Muscle of leg (tissue), 11 donors: ENCODE results near the gene TPRX1. TPM values are rescaled to one million over a fixed set of nuclear protein-coding genes. Genes with fewer than 3 reads are reported as not detected.

ENCODE experiments used
- DNase-seq: peaks from one replicate; pipeline ENCODE4 v3.0.0; 2013
- H3K27ac ChIP-seq: one replicate; pipeline ENCODE4 v1.5.1; 2013; ENCODE audit warnings: mild to moderate bottlenecking, low read length, control low read depth
- H3K27me3 ChIP-seq: one replicate; pipeline ENCODE4 v1.6.1; 2013; ENCODE audit warnings: low read length; ENCODE audit not compliant: control insufficient read depth, insufficient read depth
- H3K36me3 ChIP-seq: one replicate; pipeline ENCODE4 v1.6.1; 2013; ENCODE audit warnings: low read length; ENCODE audit not compliant: control insufficient read depth, insufficient read depth
- H3K4me1 ChIP-seq: one replicate; pipeline ENCODE4 v1.6.1; 2013; ENCODE audit warnings: low read length; ENCODE audit not compliant: control insufficient read depth, insufficient read depth
- H3K4me3 ChIP-seq: one replicate; pipeline ENCODE4 v1.5.1; 2013; ENCODE audit warnings: low read length, control low read depth
- H3K9me3 ChIP-seq: replicated peaks from 2 replicates; pipeline ENCODE4 v1.6.1; 2013; ENCODE audit warnings: low read depth, low read length; ENCODE audit not compliant: control insufficient read depth
- WGBS: methylation state at CpG from one replicate; pipeline ENCODE4 v1.1.5; 2013; ENCODE audit warnings: missing lambda C conversion rate; ENCODE audit not compliant: insufficient coverage; 5-methylcytosine and 5-hydroxymethylcytosine counted together
- polyA plus RNA-seq, 8 donors: library from polyadenylated mRNA; unstranded; fragments of 120-200 nt; gene quantifications; one replicate each; pipeline versions ENCODE4 v1.2.1 to v1.2.3, GENCODE V29; 2013; ENCODE audit warnings: inconsistent platforms in 1 of 8, low replicate concordance in 1 of 8; ENCODE audit not compliant: insufficient read length in 8 of 8, insufficient read depth in 1 of 8
- total RNA-seq: library from RNA; stranded (reverse); fragments of 120-200 nt; gene quantifications from one replicate; pipeline ENCODE4 v1.2.4, GENCODE V29; 2013

The TPRX1 gene
- total and polyA plus RNA-seq, 9 donors: not detected

GRCh38 chr19:47754206-47755064 is 49.9 kb downstream of the TPRX1 start:
- DNase-seq: no peak
- H3K4me1 ChIP-seq: no peaks in the 10 kb centered on the region
- no peaks in the 10 kb centered on the region for H3K27me3 ChIP-seq
- H3K4me3 ChIP-seq: no peak overlapping the region
- peaks cover 90% of the 10 kb centered on the region for H3K36me3 ChIP-seq
- 85% methylated on average over 4 of the region's 37 CpGs for WGBS
- no peaks in the 10 kb centered on the region for H3K9me3 ChIP-seq
- no peak overlapping the region for H3K27ac ChIP-seq

DNA sequence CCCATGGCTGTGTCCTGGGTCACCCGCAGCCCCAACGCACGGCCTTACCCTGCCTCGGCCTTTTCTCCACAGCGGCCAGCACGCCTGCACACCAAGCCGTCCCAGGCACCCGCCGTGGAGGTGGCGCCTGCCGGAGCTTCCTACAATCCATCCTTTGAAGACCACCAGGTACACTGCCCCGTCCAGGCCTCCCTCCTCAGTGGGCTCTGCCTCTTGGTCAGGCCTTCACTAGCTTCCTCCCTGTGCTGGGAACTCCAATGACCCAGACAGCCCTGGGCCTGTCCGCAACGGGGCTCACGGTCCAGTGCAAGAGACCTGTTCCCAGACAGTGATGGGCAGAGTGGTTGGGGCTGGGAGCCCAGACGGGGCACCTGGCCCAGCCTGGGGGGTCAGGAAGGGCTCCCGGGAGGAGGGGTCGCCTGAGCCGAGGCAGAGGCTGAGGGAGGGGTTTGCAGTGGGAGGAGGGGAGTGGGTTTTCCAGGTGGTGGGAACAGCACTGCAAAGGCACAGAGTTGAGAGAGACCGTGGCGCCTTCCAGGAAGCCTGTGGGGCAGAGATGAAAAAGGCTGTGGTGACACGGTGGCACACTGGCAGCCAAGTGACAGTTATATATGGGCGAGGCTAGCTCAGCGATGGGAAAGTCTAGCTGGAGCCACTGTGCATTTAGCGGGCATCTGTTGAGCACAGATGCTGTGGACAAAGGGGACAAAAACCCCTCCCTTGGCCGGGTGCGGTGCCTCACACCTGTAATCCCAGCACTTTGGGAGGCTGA is 51.7 kb downstream of the TPRX1 start:
- H3K27me3 ChIP-seq: no peaks in the 10 kb centered on the region
- H3K36me3 ChIP-seq: peaks cover 89% of the 10 kb centered on the region
- DNase-seq: no peak
- 88% methylated on average over 23 of the region's 27 CpGs for WGBS
- no peaks in the 10 kb centered on the region for H3K9me3 ChIP-seq
- no peaks in the 10 kb centered on the region for H3K4me1 ChIP-seq
- no peak overlapping the region for H3K27ac ChIP-seq
- H3K4me3 ChIP-seq: no peak overlapping the region

Other genes with a start within 250 kb of the TPRX1 start
- 0.18 TPM for gene ZNF541, start 231.4 kb downstream of the TPRX1 start, total RNA-seq
- gene ZNF541, start 231.4 kb downstream of the TPRX1 start, polyA plus RNA-seq: under 1 TPM; 0.05 to 0.30 (median 0.11) TPM
- 3.1 TPM for gene BICRA, start 195.4 kb downstream of the TPRX1 start, total RNA-seq
- gene BICRA, start 195.4 kb downstream of the TPRX1 start, polyA plus RNA-seq: 10 to 100 TPM in 5 of 8 donors, 1 to 10 TPM in 3; 8.1 to 14.3 (median 11.4) TPM
- 30.5 TPM for gene EHD2, start 91.1 kb downstream of the TPRX1 start, total RNA-seq
- 100 to 1,000 TPM in 7 of 8 donors, 10 to 100 TPM in 1; 93.9 to 158 (median 125) TPM for gene EHD2, start 91.1 kb downstream of the TPRX1 start, polyA plus RNA-seq
- 216 TPM for gene NOP53, start 59.0 kb downstream of the TPRX1 start, total RNA-seq
- gene NOP53, start 59.0 kb downstream of the TPRX1 start, polyA plus RNA-seq: 100 to 1,000 TPM; 524 to 635 (median 594) TPM
- gene SELENOW, start 25.8 kb downstream of the TPRX1 start, total RNA-seq: 1,360 TPM
- gene SELENOW, start 25.8 kb downstream of the TPRX1 start, polyA plus RNA-seq: 100 to 1,000 TPM; 688 to 988 (median 882) TPM
- not detected for gene CRX, start 17.4 kb upstream of the TPRX1 start, total RNA-seq
- under 1 TPM in 3 of 8 donors, not detected in 5; 0.05 to 0.09 (median 0.07) TPM for gene CRX, start 17.4 kb upstream of the TPRX1 start, polyA plus RNA-seq
- not detected for gene TPRX2, start 54.7 kb upstream of the TPRX1 start, total RNA-seq
- not detected for gene TPRX2, start 54.7 kb upstream of the TPRX1 start, polyA plus RNA-seq
- not detected for gene SULT2A1, start 81.8 kb upstream of the TPRX1 start, total RNA-seq
- gene SULT2A1, start 81.8 kb upstream of the TPRX1 start, polyA plus RNA-seq: 1 to 10 TPM in 2 of 8 donors, under 1 TPM in 2, not detected in 4; 0.05 to 5.7 (median 0.61) TPM
- not detected for gene BSPH1, start 187.6 kb upstream of the TPRX1 start, total RNA-seq
- not detected for gene BSPH1, start 187.6 kb upstream of the TPRX1 start, polyA plus RNA-seq
- gene ELSPBP1, start 190.1 kb upstream of the TPRX1 start, total RNA-seq: not detected
- gene ELSPBP1, start 190.1 kb upstream of the TPRX1 start, polyA plus RNA-seq: not detected
- gene CABP5, start 239.5 kb upstream of the TPRX1 start, total RNA-seq: not detected
- under 1 TPM in 1 of 8 donors, not detected in 7; 0.10 TPM for gene CABP5, start 239.5 kb upstream of the TPRX1 start, polyA plus RNA-seq